Bronchial epithelial cell (primary cell): Measurements from ENCODE around the gene SLC26A11. TPM values are rescaled to one million over a fixed set of nuclear protein-coding genes. Genes with fewer than 3 reads are reported as not detected.
A peak's percentile ranks its signal among the peaks of the same experiment; 100 is the strongest.

ENCODE experiments used
- DNase-seq: peaks from one replicate; pipeline ENCODE4 v3.0.0-alpha.2; 2010; ENCODE audit warnings: low read depth
- FAIRE-seq: peaks from 2 replicates; lab custom pipeline; 2011; peaks lifted over from hg19 to GRCh38; lab: Jason Lieb, UNC
- H3K27me3 ChIP-seq: 2 replicates; pipeline ENCODE4 v1.5.1; 2011; ENCODE audit warnings: low read length; ENCODE audit not compliant: control insufficient read depth, insufficient read depth
- H3K36me3 ChIP-seq: 2 replicates; pipeline ENCODE4 v1.5.1; 2011; ENCODE audit warnings: low read length; ENCODE audit not compliant: control insufficient read depth, insufficient read depth
- H3K4me3 ChIP-seq: 2 replicates; pipeline ENCODE4 v1.5.1; 2011; ENCODE audit warnings: mild to moderate bottlenecking, low read depth, low read length, control low read depth
- CTCF ChIP-seq: IDR thresholded peaks from 2 replicates; pipeline ENCODE4 v1.5.1; 2011; ENCODE audit warnings: mild to moderate bottlenecking, moderate library complexity, low read length, control low read depth, inconsistent platforms; ENCODE audit not compliant: insufficient read depth, severe bottlenecking
- total RNA-seq: library from RNA; depleted of rRNA; stranded (reverse); fragments of >200 nt; gene quantifications from 2 replicates; pipeline ENCODE4 v1.2.1, GENCODE V29; 2014

The SLC26A11 gene
- total RNA-seq, 1 donor from 2014 or later, result 1.3 TPM

GRCh38 chr17:80224683-80225082 lies 4.5 kb downstream of the SLC26A11 start:
- no peaks in the 10 kb centered on the region for H3K36me3 ChIP-seq
- H3K27me3 ChIP-seq, result peaks cover 3% of the 10 kb centered on the region
- no peak for TF ChIP-seq CTCF
- no peak for FAIRE-seq
- H3K4me3 ChIP-seq, result no peak overlapping the region
- no peak for DNase-seq

GRCh38 chr17:80225230-80225629 lies 5.0 kb downstream of the SLC26A11 start:
- no peak for FAIRE-seq
- H3K36me3 ChIP-seq, result no peaks in the 10 kb centered on the region
- no peak for TF ChIP-seq CTCF
- peaks cover 3% of the 10 kb centered on the region for H3K27me3 ChIP-seq
- H3K4me3 ChIP-seq, result no peak overlapping the region
- no peak for DNase-seq

- FAIRE-seq (no peak), DNase-seq (no peak)
- Histone ChIP-seq H3K4me3 (no peak overlapping the region), H3K27me3 (no peaks in the 10 kb centered on the region), H3K36me3 (no peaks in the 10 kb centered on the region)
- no peak for TF ChIP-seq CTCF
Measured at GRCh38 chr17:80227156-80227555, 6.9 kb downstream of the SLC26A11 start.

- no peak for DNase-seq
- Histone ChIP-seq H3K4me3 (no peak overlapping the region), H3K27me3 (no peaks in the 10 kb centered on the region), H3K36me3 (no peaks in the 10 kb centered on the region)
- no peak for FAIRE-seq
- no peak for TF ChIP-seq CTCF
Measured at GRCh38 chr17:80227666-80228065, 7.4 kb downstream of the SLC26A11 start.

- DNase-seq (no peak), FAIRE-seq (no peak)
- no peaks in the 10 kb centered on the region for H3K36me3 ChIP-seq
- no peak for TF ChIP-seq CTCF
- no peak overlapping the region for H3K4me3 ChIP-seq
- no peaks in the 10 kb centered on the region for H3K27me3 ChIP-seq
Measured at GRCh38 chr17:80228477-80228876, 8.2 kb downstream of the SLC26A11 start.

- Histone ChIP-seq H3K36me3 (no peaks in the 10 kb centered on the region), H3K27me3 (no peaks in the 10 kb centered on the region), H3K4me3 (no peak overlapping the region)
- TF ChIP-seq CTCF, result no peak
- FAIRE-seq, result no peak
- peak; percentile 8 for DNase-seq
Measured at GRCh38 chr17:80229011-80229410, 8.8 kb downstream of the SLC26A11 start.
